ENCODE measurements around the gene MAP4K5.

Gene MAP4K5

GRCh38 chr14:50488521-50488920 lies 43.8 kb downstream of the MAP4K5 start:
- DNase-seq (ENCODE audit: low read depth) = no peak
- TF ChIP-seq, protein P1, sequence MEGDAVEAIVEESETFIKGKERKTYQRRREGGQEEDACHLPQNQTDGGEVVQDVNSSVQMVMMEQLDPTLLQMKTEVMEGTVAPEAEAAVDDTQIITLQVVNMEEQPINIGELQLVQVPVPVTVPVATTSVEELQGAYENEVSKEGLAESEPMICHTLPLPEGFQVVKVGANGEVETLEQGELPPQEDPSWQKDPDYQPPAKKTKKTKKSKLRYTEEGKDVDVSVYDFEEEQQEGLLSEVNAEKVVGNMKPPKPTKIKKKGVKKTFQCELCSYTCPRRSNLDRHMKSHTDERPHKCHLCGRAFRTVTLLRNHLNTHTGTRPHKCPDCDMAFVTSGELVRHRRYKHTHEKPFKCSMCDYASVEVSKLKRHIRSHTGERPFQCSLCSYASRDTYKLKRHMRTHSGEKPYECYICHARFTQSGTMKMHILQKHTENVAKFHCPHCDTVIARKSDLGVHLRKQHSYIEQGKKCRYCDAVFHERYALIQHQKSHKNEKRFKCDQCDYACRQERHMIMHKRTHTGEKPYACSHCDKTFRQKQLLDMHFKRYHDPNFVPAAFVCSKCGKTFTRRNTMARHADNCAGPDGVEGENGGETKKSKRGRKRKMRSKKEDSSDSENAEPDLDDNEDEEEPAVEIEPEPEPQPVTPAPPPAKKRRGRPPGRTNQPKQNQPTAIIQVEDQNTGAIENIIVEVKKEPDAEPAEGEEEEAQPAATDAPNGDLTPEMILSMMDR (IDR thresholded peaks at IDR 0.05; ENCODE audit: control insufficient read depth, extremely low read depth, insufficient read depth) = no peak

DNA sequence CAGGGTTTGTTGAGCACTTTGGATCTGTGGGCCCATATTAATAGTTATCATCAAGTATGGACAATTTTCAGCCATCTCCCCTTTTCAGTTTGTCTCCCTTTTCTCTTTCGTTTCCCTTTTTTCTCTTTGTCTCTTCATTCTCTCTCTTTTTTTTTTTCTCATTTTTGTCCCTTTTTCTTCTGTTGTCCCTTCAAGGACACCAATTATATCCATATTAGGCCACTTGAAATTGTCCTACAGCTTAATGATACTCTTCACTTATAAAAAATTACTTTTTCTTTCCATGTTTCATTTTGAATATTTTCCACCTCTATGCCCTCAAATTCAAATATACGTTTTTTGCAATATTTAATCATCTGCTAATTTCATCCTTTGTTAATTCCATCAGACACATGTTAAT lies 53.3 kb downstream of the MAP4K5 start:
- H3K4me3 ChIP-seq (ENCODE audit: low read depth, low read length) = no peak overlapping the region
- TF ChIP-seq, protein P1 (IDR thresholded peaks at IDR 0.05; ENCODE audit: control insufficient read depth, extremely low read depth, insufficient read depth) = no peak
- no peak for DNase-seq (ENCODE audit: low read depth)

More at GRCh38 chr14:50488521-50488920, 43.8 kb downstream of the MAP4K5 start:
- H3K4me3 ChIP-seq (ENCODE audit: low read depth, low read length) = no peak overlapping the region

GRCh38 chr14:50477760-50478159 lies 54.6 kb downstream of the MAP4K5 start:
- DNase-seq (ENCODE audit: low read depth) = no peak
- TF ChIP-seq, protein P1 (IDR thresholded peaks at IDR 0.05; ENCODE audit: control insufficient read depth, extremely low read depth, insufficient read depth) = no peak
- H3K4me3 ChIP-seq (ENCODE audit: low read depth, low read length) = no peak overlapping the region

DNA sequence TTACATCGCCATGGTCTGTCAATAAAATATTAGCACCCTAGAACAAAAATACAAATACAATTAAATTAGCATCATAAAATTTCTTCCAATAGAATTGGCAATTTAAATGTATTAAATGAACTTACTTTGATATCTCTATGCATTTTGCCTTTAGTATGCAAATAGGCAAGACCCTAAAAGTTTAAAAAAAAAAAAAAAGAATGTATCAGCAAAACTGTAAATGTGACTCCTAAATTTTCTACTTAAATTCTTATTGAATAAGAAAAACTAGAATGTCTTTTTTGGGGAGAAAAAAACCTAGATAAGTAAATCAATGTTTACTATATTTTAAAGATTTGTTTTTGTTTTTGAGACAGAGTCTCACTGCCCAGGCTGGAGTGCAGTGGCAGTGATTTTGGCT lies 56.2 kb downstream of the MAP4K5 start:
- TF ChIP-seq, protein P1 (IDR thresholded peaks at IDR 0.05; ENCODE audit: control insufficient read depth, extremely low read depth, insufficient read depth) = no peak
- no peak overlapping the region for H3K4me3 ChIP-seq (ENCODE audit: low read depth, low read length)
- DNase-seq (ENCODE audit: low read depth) = no peak

DNA sequence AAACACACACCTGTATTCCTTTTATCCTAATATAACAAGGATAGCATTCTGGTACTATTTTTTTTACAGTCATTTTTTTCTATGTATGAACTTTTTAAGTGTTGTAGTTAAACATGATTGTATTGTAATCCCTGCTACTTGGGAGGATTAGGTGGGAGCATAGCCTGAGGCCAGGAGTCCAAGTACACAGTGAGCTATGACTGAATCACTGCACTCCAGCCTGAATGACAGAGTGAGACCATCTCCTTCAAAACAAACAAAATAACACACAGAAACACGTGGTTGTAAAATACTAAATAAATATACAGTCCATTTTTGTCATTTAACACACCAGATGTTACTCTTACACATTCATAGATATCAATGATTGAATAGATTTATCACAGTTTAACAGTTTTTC lies 56.9 kb downstream of the MAP4K5 start:
- DNase-seq (ENCODE audit: low read depth) = no peak

DNA sequence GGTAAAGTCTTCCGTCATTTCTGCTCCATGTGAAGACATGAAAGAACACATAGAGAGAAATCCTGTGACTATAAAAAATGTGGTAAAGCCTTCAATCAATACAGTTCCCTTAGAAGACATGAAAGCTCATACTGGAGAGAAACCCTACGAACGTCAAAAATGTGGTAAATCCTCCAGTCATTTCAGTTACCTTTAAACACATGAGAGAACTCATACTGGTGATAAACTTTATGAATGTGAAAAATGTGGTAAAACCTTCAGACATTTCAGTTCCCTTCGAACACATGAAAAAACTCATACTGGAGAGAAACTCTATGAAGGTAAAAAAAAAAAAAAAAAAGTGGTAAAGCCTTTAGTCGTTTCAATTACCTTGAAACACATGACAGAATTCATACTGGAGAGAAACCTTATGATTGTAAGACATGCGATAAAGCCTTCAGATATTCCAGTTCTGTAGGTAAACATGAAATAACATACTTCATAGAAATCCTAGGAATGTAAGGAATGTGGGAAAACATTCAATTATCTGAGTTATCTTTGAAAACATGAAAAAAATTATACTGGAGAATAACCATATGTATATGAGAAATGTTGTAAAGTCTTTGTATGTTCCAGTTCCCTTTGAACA lies 60.4 kb downstream of the MAP4K5 start:
- no peak overlapping the region for H3K4me3 ChIP-seq (ENCODE audit: low read depth, low read length)
- DNase-seq (ENCODE audit: low read depth) = no peak
- TF ChIP-seq, protein P1 (IDR thresholded peaks at IDR 0.05; ENCODE audit: control insufficient read depth, extremely low read depth, insufficient read depth) = no peak

More for the DNA sequence above, 56.9 kb downstream of the MAP4K5 start:
- TF ChIP-seq, protein P1 (IDR thresholded peaks at IDR 0.05; ENCODE audit: control insufficient read depth, extremely low read depth, insufficient read depth) = no peak
- no peak overlapping the region for H3K4me3 ChIP-seq (ENCODE audit: low read depth, low read length)

- no peak overlapping the region for H3K4me3 ChIP-seq (ENCODE audit: low read depth, low read length)
- no peak for DNase-seq (ENCODE audit: low read depth)
- TF ChIP-seq, protein P1 (IDR thresholded peaks at IDR 0.05; ENCODE audit: control insufficient read depth, extremely low read depth, insufficient read depth) = no peak
Measured at GRCh38 chr14:50469982-50470381, 62.4 kb downstream of the MAP4K5 start.

All from LNCaP clone FGC (cell line).